CD4-positive, alpha-beta T cell treated with Interleukin-21 for 1 hour (primary cell): ENCODE measurements around the gene SFMBT2.
A peak's percentile ranks its signal among the peaks of the same experiment; 100 is the strongest.

Experiments used
- DNase-seq: peaks from one replicate; pipeline ENCODE4 v3.0.0-alpha.2; 2020

Gene SFMBT2

DNA sequence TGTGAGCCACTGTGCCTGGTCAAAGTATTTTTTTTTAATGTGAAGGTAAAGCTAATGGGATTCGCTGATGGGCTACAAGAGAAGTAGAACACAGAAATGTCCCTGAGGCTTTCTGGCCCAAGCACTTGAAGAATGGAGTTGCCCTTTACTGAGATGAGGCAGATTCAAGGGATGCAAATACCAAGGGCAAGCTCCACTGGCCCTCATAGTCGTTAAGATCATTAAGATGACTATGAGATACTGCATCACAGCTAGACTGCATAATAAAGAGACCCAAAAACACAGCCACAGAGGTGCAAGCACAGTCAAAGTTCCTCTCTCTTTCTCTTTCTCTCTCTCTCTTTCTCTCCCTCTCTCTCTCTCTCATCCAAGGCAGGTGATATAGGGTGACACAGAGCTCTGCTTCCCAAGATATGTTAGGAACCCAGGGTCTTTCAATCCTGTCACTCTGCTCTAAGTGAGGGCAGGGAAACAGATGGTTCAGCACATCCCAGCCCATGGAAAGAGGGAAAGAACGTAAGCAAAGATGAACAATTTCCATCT is 117.4 kb downstream of the SFMBT2 start:
- DNase-seq: no peak

DNA sequence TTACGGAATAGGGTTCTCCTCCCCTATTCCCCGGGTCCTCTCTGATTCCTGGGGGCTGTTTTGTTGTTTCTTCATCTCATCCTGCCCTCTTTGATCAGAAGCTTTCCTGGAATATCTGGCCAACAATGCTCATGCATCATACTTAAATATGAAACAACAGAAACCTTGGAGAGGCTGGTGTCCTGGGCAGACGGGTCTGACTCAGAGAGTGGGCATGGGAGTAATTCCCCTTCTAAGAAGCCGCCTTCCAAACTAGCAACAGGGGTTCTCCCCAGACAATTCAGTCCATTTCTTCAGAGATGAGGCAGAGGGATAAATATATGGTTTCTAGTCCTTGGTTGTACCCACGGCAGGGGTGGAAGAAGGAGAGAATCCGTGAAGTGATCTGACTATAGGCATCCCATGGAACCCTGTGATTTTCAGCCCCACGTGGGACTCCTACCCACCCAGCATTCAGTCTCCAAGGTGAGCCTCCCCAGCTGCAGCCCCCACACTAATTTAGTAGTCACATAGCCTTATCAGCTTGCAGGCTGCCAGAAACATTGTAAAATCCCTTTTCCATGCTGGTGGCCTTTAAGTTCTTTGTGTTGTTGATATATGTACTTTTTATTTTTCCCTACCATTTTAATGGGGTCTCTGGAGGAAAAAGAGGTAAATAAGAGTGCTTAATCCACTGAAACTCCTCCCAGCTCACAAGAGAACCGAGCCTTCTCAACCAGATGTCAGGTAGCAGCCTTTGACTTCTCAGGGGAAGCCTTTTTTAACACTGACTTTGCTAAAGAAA is 119.2 kb downstream of the SFMBT2 start:
- DNase-seq: no peak

DNA sequence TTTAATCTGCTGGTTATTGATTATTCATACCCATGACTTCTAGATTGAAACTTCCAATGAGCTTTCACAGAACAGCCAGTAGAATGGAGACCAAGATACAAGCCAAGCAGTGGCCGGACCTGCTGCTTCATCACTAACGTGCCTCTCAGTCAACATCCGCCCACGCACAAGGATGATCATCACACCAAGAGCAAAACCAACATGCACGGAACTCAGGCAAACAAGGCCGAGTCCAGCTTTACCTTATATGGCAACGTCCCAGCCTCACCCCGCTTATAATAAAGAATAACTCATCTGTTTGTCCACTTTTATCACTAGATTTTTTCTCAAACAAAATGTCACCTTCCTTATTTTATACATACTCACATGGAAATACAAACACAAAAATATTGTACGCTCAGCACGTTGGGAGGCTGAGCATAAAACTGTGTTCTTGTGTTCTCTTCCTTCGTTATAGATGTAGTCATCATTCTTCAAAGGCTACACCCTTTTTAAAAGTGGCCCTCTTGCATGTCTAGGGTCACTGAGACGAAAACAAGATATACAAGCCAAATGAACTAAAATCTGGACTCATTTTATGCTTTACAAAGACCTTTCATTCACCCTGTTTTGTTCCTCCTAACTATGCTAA is 122.7 kb downstream of the SFMBT2 start:
- DNase-seq: no peak

DNA sequence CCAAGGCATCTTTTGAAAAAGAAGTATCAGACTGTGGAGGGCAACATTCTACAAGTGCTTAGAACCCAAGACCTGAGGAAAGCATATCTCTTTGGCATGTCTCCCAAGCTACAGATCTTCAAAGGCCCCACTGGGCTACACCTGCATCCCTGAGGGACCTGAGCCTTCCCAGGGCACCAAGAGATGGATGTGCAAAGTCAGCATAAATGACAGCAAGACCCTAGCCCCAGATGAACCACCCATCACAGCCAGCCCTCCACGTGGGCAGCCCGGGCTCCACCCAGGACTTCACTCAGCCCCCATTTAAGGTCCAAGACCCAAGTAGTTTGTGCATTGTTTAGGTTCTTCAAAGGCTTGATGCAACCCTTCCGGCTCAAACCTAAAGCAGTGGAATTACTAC is 123.5 kb downstream of the SFMBT2 start:
- DNase-seq: no peak

DNA sequence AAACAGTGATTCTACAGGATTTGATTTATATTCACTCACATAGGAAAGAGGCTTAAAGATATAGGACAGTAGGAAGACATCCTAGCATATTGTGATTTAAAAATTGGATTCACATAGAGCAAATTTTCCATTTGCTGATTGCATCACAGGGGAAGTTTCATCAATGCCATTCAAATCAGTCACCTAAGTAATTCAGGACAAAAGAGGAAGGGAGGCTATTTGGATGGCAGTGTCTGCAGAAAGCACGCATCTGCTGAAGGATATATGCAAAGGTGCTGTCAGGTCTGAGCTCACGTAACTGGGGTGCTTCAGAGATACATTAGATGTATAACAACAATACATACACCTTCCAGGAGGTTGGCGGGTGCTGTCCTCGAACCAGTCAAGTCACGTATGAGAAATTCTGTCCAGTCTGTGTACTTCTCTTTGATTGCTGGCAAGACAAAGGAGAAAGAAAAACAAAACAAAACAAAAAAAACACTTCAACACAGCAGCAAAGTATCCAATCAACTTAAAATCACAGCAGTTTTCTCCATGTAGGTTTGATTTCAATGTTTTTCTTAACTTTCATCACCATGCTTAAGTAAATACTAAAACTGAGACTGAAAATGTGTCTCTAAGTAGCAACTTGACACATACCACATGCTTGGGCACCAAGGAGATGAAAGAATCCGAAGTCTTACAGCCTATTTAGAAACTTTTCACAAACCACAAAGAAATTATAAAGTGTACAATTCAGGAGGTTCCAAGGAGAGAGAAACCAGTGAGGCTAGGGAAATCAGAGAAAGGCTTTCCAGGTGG is 125.1 kb downstream of the SFMBT2 start:
- DNase-seq: no peak

DNA sequence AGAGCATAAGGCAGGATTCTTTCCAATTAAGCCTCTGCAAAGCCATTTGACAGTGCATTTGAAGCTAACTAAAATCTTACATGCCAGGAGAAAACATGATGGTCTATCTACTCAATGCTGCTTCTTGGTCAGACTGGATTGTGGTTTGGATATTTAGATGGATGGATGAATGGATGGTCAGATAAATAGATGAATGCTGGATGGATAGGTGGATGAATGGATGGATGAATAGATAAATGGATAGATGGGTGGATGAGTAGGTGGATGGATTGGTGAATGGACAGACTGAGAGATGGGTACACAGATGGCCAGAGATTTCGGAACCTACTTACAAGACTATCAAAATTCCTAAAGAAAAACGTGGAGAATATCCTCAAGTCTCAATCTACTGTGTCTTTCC is 127.6 kb downstream of the SFMBT2 start:
- no peak for DNase-seq

DNA sequence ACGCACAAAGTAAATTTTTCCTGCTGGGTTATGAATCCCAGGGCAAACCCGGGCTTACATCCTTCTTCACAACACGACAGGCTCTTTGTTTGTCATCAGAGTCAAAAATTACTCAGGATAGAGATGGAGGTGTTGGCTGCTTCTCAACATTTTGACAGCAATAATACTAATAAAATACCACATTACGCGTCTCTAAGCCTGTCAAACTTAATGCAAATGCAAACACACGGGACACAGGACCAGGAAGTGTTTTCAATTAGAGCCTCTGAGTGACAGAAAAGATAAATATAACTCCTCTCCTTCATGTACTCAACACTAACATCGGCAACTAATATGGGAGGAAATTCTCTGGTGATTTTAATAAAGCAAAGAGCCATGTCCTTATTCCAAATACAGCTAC is 128.4 kb downstream of the SFMBT2 start:
- DNase-seq: no peak

DNA sequence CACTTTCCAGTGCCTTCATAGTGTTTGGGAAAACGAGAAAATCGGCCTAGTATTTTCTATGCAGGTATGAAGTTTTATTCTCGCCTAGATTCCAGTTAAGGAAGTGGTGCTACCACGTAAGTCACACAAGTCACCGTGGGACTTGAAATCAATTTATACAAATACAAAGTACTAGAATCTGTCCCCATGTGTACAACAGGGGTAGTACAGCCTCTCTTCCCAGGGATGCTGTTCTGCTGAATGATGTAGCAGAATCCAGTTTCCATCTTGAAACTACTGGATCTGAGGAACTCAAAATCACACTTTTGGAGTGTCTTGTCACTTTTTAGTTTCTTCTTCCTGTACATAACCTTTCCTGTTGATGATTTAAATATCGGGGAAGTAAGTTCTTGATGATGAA is 129.4 kb downstream of the SFMBT2 start:
- DNase-seq: no peak

DNA sequence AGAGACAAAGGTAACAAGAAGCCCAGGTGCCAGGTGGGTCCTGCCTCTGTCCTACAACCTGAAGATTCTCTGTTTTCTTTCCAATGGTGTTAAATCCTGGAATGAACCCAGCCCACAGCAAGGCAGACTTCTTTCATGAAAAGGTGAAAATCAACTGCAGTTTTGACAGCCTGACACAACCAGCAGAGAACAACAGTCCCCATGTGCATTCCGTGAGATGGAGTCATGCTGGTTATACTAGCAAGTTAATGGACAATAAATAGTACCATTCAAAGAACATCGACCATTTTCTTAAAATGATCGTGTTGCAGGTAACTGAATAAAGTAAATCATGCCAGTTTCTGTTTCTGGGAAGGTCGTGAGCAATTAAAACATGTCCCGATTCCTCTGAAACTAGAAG is 131.5 kb downstream of the SFMBT2 start:
- no peak for DNase-seq

DNA sequence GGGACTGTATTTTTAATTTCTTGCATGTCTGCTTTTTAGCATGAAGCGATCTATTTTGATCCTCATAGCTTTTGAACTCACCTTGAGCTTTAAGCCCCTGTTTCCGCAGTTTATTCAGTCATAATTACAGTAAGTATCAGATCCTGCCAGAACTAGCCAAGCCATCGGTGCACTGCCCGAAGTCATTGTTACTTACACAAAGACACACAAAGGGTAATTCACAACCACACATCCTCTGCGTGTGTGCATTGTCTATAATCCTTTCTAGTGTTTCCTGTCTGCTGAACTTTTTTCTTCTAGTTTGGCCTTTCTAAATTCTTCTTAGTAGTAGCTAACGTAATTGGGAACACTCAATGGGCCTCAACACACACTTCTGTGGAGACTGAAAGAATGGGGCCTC is 133.0 kb downstream of the SFMBT2 start:
- no peak for DNase-seq

DNA sequence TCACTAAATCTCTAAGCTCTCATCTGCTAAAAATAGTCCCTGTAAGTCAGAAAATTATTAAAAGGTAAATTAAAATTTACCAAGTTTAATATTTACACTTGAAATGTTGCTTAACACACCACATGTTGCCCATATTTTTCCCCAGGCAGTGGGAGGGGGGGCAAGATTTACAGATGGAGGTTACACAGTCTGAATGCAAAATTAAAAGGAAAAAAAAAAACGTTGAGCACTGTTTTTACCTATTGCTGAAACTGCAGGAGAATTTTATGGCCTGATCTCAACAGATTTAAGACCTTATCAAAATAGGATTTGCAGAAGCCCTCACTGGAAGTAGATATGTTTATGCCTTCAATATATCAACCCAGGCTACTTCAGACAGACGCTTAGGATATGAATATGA is 133.4 kb downstream of the SFMBT2 start:
- DNase-seq: no peak

DNA sequence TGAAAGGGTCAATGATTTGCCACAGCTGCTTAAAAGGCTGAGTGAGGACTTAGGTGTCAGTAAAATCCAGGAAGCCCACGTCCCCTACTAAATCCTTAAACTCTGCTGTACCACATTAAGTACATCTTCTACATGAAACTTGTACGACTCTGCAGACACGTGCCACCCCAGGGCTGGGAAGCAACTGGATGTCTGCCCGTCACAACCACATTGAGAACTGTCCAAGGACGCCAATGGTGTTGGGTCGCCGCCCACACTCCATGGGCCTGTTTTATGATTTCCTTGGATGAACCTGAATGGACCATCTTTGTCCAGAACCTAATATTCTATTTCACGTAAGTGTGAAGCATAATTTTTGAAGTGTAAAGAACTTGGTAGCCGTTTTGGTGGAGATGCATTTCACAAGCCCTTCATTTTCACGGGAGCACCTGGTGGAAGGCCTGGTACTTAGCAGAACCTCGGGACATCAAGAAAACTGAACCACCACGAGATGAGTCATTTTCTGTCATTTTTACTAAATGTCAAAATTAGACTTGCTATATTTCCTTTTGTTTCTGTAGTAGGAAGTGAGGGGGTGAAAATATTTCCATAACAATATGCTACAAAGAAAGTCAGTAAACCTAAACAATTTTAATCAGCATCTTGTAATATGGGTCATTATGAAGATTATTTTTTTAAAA is 134.9 kb downstream of the SFMBT2 start:
- DNase-seq: no peak

DNA sequence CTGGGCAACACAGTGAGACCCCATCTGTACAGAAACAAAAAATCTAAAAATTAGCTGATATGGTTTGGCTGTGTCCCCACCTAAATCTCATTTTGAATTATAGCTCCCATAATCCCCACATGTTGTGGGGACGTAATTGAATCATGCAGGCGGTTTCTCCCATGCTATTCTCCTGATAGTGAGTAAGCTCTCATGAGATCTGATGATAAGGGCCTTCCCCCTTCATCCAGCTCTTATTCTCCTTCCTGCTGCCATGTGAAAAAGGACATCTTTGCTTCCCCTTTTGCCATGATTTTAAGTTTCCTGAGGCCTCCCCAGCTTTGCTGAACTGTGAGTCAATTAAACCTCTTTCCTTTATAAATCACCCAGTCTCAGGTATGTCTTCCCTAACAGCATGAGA is 136.5 kb downstream of the SFMBT2 start:
- DNase-seq: no peak

DNA sequence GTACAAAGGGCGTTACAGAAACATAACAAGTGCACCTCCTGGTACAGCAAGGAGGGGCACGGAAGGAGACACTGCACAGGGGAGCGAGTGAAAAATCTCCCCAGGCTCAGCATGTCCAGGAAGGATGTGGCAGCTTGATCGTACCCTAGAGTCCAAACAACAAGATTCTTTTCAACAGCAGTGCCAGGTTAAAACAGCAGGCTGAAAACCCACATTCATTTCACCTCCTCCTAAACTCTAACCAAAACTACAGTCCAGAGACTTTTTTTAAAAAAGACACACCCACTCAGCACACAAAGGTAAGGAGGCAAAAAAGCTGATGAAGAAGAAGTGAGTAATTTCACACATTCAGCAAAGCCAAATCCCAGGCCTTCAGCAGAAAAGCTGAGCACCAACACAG is 138.8 kb downstream of the SFMBT2 start:
- DNase-seq: peak; percentile 43

DNA sequence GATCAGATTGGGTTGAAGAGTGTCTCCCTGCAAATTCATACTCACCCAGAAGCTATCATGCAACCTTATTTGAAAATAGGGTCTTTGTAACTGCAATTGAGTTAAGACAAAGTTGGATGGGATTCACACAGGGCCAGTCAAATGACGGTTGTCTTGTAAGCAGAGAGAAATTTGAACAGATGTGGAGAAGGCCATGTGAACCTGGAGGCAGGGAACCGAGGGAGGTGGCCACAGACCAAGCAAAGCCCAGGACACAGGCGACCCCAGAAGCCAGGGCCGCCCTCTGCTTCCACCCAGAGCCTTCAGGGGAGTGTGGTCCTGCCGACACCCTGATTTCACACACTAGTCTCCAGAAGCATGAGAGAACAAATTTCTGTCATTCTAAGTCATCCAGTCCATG is 140.8 kb downstream of the SFMBT2 start:
- no peak for DNase-seq

DNA sequence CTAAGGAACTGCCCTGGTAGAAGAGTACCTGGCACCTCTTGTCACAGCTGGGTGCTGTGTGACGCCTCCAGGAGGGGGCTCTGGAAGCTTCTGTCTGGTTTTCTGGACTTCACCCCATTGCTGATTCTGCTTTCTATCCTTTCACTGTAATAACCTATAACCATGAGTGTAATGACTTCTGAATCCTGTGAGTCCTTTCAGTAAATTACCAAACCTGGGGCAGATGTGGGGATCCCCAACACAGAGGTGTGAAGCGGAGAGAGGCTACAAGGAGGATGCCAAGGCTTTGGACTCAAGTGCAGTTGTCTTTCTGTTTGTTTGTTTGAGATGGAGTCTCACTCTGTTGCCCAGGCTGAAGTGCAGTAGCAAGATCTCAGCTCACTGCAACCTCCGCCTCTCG is 143.7 kb downstream of the SFMBT2 start:
- no peak for DNase-seq

DNA sequence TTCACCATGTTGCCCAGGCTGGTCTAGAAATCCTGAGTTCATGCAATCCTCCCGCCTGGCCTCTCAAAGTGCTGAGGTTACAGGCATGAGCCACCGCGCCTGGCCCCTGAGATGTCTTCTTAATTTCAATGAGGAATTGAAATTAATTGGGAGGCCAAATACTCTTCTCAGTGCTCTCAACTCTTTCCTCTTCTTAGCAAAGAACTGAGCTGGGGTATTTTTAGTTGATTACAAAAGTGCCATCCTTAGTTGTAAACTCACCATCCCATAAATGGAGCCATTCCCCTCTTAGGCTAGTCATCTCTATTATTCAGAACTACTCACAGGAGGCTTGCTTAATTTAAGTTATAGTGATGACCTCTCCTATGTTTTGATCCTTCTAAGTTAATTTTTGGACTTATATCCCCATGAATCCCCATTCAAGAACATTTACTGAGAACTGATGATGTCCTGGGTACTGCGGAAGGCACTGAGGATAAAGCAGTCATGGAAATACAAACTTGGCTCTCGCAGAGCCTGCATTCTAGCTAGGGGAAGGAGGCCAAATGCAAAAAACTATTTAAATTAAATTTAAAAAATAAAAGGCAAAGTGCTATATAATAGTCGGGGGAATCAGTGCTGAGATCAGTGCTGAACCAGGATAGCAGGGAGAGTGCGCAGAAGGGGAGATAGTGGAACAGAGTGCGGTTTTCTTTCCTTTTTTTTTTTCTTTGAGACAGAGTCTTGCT is 145.3 kb downstream of the SFMBT2 start:
- DNase-seq: no peak

DNA sequence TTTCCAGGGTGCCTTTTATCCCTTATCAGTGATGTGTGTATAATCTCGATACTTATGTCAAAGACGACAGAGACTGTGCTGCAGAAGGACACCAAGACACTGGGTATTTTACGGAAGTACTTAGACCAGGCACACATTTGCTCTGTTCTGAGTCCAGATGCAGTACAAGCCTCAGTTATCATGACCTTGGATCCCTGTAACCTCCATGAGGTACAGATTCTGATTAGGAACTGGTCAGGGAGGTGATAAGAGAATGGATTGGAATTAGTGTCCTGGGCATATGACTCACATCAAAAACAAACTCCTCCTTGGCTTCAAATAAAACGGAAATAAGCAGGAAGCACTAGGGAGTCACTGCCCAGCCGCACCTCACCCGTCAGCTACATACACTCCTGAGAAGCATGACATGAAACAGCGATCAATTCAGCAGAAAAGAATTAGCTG is 146.5 kb downstream of the SFMBT2 start:
- DNase-seq: no peak

DNA sequence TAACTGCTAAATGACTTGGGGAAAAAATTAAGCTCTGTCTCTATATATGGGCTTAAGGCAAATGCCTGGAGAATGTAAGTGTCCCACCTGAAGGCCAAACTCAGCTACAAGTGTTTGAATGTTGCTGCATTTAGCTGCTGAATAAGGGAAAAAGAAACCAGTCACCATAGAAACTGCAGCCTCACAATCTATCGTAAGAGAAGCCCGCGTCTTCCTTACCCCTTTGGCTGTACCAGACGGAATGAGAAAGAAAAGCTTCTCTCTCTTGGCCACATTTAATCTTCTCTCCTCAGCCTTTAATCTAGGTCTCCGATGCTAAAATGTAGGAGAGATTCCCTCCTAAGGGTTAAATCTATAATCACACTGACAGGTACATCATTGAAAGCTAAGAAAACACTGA is 147.2 kb downstream of the SFMBT2 start:
- no peak for DNase-seq

DNA sequence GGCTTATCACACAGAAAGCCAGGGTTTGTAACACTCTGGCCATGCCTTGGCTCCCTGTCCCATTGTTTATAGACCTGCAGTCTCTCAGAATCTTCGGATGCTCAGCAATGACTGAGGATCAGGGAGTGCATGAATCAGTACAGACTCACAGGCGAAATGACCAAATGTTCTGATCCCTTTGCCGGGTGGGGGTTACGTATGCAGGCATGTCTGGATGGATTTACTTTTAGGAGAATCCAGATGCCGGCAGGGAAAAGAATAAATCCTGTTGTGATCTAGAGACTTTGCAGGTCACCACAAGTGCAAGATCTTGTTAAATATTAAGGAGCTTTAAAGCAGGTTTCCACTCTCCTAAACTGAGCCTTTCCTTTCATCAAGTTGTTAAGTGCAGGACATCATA is 149.5 kb downstream of the SFMBT2 start:
- DNase-seq: no peak

DNA sequence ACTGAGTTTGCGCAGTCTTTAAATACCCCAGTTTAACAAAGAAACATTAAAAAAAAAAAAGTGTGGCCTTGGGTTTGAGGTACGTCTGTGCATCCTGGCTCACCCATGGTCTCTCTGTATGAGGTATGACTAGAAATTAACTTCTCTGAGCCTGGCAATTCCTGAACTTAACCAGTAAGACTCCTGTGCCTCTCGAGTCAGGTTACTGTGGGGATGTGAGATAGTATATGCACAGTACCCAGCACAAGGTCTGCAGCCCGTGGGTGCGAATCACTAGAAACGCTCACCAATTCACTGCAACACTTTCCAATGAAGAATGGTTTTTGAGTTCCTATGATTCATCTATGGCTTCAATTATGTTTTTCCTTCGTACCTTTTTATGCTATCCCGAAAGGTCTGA is 149.9 kb downstream of the SFMBT2 start:
- no peak for DNase-seq

DNA sequence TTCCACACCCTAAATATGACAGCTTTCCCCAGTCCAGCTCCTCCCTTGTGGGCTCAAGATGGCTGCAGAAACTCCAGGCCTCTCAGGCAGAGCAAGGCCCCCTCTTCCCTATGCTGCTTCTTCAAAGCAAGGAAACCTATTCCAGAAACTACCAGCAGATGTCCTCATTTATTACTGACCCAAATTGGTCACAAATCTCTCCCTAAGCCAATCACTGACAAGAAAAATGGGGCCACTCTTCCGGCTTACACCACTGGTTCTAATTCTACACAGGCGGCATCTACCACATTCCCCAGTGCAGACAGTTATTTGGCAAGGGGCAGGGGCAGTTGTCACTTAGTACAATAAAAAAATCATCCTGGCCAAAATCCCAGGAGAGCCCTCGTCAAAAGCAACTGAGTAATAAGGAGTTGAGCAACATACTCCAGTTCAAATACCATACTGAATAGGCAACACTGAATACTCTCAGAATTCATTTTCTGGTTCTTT is 150.4 kb downstream of the SFMBT2 start:
- DNase-seq: peak; percentile 71
